RWPE2 (cell line): ENCODE data around the gene RNPEP.

ENCODE experiments used
- ATAC-seq: fragments of 200-7000 bp; cut with Tn5 transposase; 3 replicates; pipeline ENCODE4 v1.9.1; 2021; ENCODE audit warnings: low read depth
- DNase-seq: peaks from one replicate; pipeline ENCODE4 v3.0.0-alpha.2; 2020; ENCODE audit warnings: low spot score
- H3K27ac ChIP-seq: fragments of 450-650 bp; 2 replicates; pipeline ENCODE4 v1.5.1; 2017; ENCODE audit warnings: mild to moderate bottlenecking; ENCODE audit not compliant: poor library complexity, severe bottlenecking
- H3K27me3 ChIP-seq: fragments of 250-450 bp; sonication (Bioruptor Pico); 2 replicates; pipeline ENCODE4 v1.5.1; 2021; ENCODE audit warnings: mild to moderate bottlenecking, moderate library complexity; ENCODE audit not compliant: insufficient read depth, poor library complexity, severe bottlenecking
- H3K36me3 ChIP-seq: fragments of 250-450 bp; sonication (Bioruptor Pico); 2 replicates; pipeline ENCODE4 v1.5.1; 2020; ENCODE audit warnings: low read depth, mild to moderate bottlenecking, moderate library complexity
- H3K4me1 ChIP-seq: fragments of 250-450 bp; sonication (Bioruptor Pico); 2 replicates; pipeline ENCODE4 v1.5.1; 2021; ENCODE audit warnings: mild to moderate bottlenecking, moderate library complexity; ENCODE audit not compliant: insufficient read depth, poor library complexity, severe bottlenecking
- H3K4me3 ChIP-seq: fragments of 250-450 bp; sonication (Bioruptor Pico); 2 replicates; pipeline ENCODE4 v1.5.1; 2021; ENCODE audit warnings: mild to moderate bottlenecking, moderate library complexity; ENCODE audit not compliant: severe bottlenecking
- H3K9me3 ChIP-seq: fragments of 250-450 bp; sonication (Bioruptor Pico); 2 replicates; pipeline ENCODE4 v1.5.1; 2021; ENCODE audit warnings: mild to moderate bottlenecking, moderate library complexity; ENCODE audit not compliant: severe bottlenecking
- CTCF ChIP-seq: fragments of 450-650 bp; IDR thresholded peaks from one replicate; pipeline ENCODE4 v1.5.1; 2017; ENCODE audit warnings: mild to moderate bottlenecking, moderate library complexity; ENCODE audit not compliant: poor library complexity, severe bottlenecking

RNPEP gene

GRCh38 chr1:201947697-201948008 lies 34.8 kb upstream of the RNPEP start:
- Histone ChIP-seq H3K27me3 (peaks cover 18% of the 10 kb centered on the region), H3K27ac (no peak overlapping the region), H3K9me3 (no peaks in the 10 kb centered on the region), H3K36me3 (no peaks in the 10 kb centered on the region), H3K4me1 (no peaks in the 10 kb centered on the region), H3K4me3 (no peak overlapping the region)
- no peak for TF ChIP-seq CTCF
- ATAC-seq (no peak), DNase-seq (no peak)

GRCh38 chr1:201949491-201949890 lies 33.0 kb upstream of the RNPEP start:
- Histone ChIP-seq H3K4me3 (no peak overlapping the region), H3K27me3 (peaks cover 18% of the 10 kb centered on the region), H3K36me3 (no peaks in the 10 kb centered on the region), H3K4me1 (no peaks in the 10 kb centered on the region), H3K27ac (no peak overlapping the region), H3K9me3 (no peaks in the 10 kb centered on the region)
- no peak for ATAC-seq
- no peak for DNase-seq
- TF ChIP-seq CTCF, result no peak

GRCh38 chr1:201954263-201955008 lies 28.0 kb upstream of the RNPEP start:
- TF ChIP-seq CTCF, result no peak
- ATAC-seq (no peak), DNase-seq (no peak)
- H3K27me3 ChIP-seq, result no peaks in the 10 kb centered on the region
- H3K9me3 ChIP-seq, result no peaks in the 10 kb centered on the region
- H3K4me1 ChIP-seq, result peaks cover 4% of the 10 kb centered on the region
- H3K27ac ChIP-seq, result peak overlapping the region; percentile 44
- peak overlapping the region; percentile 93 for H3K4me3 ChIP-seq
- peaks cover 31% of the 10 kb centered on the region for H3K36me3 ChIP-seq

- no peaks in the 10 kb centered on the region for H3K9me3 ChIP-seq
- H3K4me1 ChIP-seq, result peaks cover 4% of the 10 kb centered on the region
- H3K27ac ChIP-seq, result peak within 1 kb of the TSS; percentile 44
- no peak for TF ChIP-seq CTCF
- peak within 1 kb of the TSS; percentile 93 for H3K4me3 ChIP-seq
- DNase-seq, result peak; percentile 96
- ATAC-seq, result peak; percentile 100
- H3K27me3 ChIP-seq, result no peaks in the 10 kb centered on the region
- H3K36me3 ChIP-seq, result peaks cover 39% of the 10 kb centered on the region
These were observed 27.3 kb upstream of the RNPEP start, which contains the start of gene TIMM17A for GRCh38 chr1:201955009-201955728. Gene TIMM17A, plus strand, starts transcription at chr1:201955503. Its CDS starts 24 bp downstream, at chr1:201955527.

GRCh38 chr1:201955729-201956143 lies 26.7 kb upstream of the RNPEP start:
- Histone ChIP-seq H3K27ac (peak overlapping the region; percentile 44), H3K9me3 (no peaks in the 10 kb centered on the region), H3K36me3 (peaks cover 43% of the 10 kb centered on the region), H3K4me3 (peak overlapping the region; percentile 93), H3K4me1 (peaks cover 4% of the 10 kb centered on the region), H3K27me3 (no peaks in the 10 kb centered on the region)
- DNase-seq (no peak), ATAC-seq (peak; percentile 49)
- no peak for TF ChIP-seq CTCF
